Placental epithelial cell (primary cell): Measurements from ENCODE around the gene UMAD1. TPM values are rescaled to one million over a fixed set of nuclear protein-coding genes. Genes with fewer than 3 reads are reported as not detected.

Source experiments
- small RNA-seq: library from RNA; depleted of rRNA; stranded (forward); fragments of <200 nt; gene quantifications from one replicate; pipeline ENCODE3, GENCODE V24; 2012
- total RNA-seq: library from RNA; depleted of rRNA; stranded (reverse); fragments of >200 nt; gene quantifications from 2 replicates; pipeline ENCODE4 v1.2.3, GENCODE V29; 2012

UMAD1 gene
- 7.1 and 12.7 TPM in 2 replicates for total RNA-seq

DNA sequence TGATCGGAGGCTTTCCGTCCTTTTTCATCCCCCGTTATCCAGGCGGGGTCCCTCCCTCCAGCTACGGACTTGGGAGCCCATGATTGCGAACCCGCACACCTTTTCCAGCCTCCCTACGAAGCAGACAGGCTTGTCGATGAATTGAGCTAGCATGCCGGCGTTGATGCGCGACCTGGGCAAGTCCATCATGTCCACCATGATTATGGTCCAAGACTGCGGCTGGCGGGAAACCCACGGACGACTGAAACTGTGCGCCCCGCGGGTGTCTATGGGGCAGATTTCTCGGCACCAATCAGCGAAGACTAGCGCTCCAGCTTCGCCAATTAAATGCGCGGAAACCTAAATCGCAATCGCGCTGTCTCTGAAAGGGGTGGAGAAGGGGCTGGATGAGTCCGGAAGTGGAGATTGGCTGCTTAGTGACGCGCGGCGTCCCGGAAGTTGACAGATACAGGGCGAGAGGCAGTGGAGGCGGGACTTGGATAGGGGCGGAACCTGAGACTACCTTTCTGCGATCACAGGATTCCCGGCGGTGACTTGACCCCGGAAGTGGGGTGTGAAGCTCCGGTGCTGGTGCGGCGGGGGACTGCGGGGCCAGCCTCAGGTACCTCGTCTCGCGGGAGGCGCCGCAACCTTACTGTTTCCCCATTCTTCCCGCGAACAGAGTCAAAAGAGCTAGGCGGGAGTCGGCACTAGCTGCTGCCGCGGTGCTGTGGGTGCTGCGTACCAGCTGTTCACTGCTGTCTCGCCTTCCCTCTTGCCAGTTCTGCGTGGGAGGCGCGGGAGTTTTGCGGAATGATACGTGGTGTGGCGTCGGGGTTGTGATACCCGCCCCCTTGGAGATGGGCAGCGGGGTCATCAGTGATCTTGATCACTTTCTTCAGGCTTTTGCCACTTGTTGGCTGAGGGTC, at the start of gene UMAD1:
Gene UMAD1, plus strand, starts transcription at position 532 of the 908 bp plus-strand sequence. CDS start 32,620 bp downstream, outside the sequence.

DNA sequence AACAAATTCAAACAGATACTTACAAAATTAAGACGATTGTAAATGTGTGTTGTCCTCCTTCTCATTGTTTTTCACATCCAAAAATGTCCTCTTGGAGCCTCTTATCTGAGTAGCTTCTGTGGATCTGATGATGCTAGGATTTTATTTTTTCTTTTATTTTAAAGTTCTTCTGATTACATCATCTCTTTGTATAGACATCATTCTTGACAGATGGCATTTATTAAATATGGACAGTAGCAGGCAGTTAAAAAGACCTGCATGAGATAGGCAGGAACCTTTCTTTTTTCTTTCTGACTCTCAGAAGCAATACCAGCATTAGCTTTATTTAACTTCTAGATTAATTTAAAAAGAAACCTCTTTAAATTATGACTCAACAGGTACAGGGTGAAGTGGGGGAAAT, 77.9 kb downstream of the UMAD1 start, which contains the start of gene RPA3:
Gene RPA3, minus strand, starts transcription at position 116 of the 400 bp plus-strand sequence. CDS start 78,189 bp downstream, outside the sequence.

Small RNA genes within 50 kb of the gene (small RNA-seq; reads per million reads assigned to genes)
- not detected for gene RNU6-534P

Other genes starting within 250 kb of the UMAD1 start
- under 0.01 TPM in 2 replicates for gene COL28A1, start 104.9 kb upstream of the UMAD1 start, total RNA-seq
- 29.1 and 39.4 TPM in 2 replicates for gene MIOS, start 73.9 kb upstream of the UMAD1 start, total RNA-seq
- 17.3 and 20.7 TPM in 2 replicates for gene RPA3, start 77.9 kb downstream of the UMAD1 start, total RNA-seq